DND-41 (cell line): ENCODE data around the gene GABRG2.

Experiments
- CTCF ChIP-seq: IDR thresholded peaks from 2 replicates; pipeline ENCODE4 v1.5.1; 2012; ENCODE audit warnings: borderline replicate concordance, low read length, moderate library complexity, mild to moderate bottlenecking; ENCODE audit not compliant: poor library complexity, severe bottlenecking; ENCODE audit errors: extremely low read depth
- EZH2 ChIP-seq: IDR thresholded peaks from 3 replicates; pipeline ENCODE4 v1.6.1; 2012; ENCODE audit warnings: borderline replicate concordance, low read depth, mild to moderate bottlenecking, moderate library complexity, low read length, inconsistent platforms; ENCODE audit not compliant: severe bottlenecking

DNA sequence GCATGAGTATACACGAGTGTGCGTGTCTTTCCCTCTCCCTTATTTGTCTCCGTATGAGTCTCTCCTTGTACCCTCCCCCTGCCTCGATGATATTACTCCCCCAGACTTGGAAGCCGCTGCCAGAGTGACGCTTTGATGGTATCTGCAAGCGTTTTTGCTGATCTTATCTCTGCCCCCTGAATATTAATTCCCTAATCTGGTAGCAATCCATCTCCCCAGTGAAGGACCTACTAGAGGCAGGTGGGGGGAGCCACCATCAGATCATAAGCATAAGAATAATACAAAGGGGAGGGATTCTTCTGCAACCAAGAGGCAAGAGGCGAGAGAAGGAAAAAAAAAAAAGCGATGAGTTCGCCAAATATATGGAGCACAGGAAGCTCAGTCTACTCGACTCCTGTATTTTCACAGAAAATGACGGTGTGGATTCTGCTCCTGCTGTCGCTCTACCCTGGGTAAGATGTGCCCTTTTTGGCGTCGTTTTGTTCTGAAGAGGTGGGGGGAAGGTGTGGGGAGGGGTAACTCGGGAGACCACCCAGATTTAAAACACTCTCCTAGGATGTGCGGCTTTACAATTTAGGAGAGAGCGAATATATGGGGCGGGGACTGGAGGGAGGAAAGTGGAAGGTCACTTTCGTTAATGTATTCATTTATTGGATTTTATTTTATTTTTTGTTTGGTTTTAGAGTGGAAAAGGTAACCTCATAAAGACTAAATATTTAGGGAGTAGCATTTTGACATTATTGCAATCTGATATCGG, at the start of gene GABRG2:
- TF ChIP-seq CTCF: no peak
- TF ChIP-seq EZH2: no peak
